Dermis blood vessel endothelial cell (primary cell): Measurements from ENCODE around the gene GGA1. TPM values are rescaled to one million over a fixed set of nuclear protein-coding genes. Genes with fewer than 3 reads are reported as not detected.
A peak's percentile ranks its signal among the peaks of the same experiment; 100 is the strongest.

Experiments used
- DNase-seq: peaks from one replicate; pipeline ENCODE4 v3.0.0; 2010
- total RNA-seq: library from RNA; depleted of rRNA; stranded (reverse); fragments of >200 nt; gene quantifications from 2 replicates; pipeline ENCODE4 v1.2.3, GENCODE V29; 2014

The GGA1 gene
- total RNA-seq = 48.3 and 55.3 TPM in 2 replicates

- peak; percentile 98 for DNase-seq
These were observed at the start of gene GGA1 for GRCh38 chr22:37608477-37609239. TSS of gene GGA1 (plus strand) at chr22:37608834. CDS start at chr22:37608861, 27 bp downstream.

- no peak for DNase-seq
These were observed 49.1 kb upstream of the GGA1 start for GRCh38 chr22:37559521-37559900.

- peak; percentile 58 for DNase-seq
These were observed 48.6 kb upstream of the GGA1 start, which contains the start of gene CDC42EP1 for GRCh38 chr22:37559901-37560607. TSS of gene CDC42EP1 (plus strand) at chr22:37560480. CDS start at chr22:37566350, 5,870 bp downstream.

GRCh38 chr22:37560608-37561211, 47.9 kb upstream of the GGA1 start:
- peak; percentile 74 for DNase-seq

GRCh38 chr22:37561212-37562048, 47.2 kb upstream of the GGA1 start:
- DNase-seq = peak; percentile 94

GRCh38 chr22:37562049-37562875, 46.4 kb upstream of the GGA1 start:
- no peak for DNase-seq

- peak; percentile 82 for DNase-seq
These were observed 45.2 kb upstream of the GGA1 start for GRCh38 chr22:37563153-37564081.

- DNase-seq = peak; percentile 56
These were observed 44.4 kb upstream of the GGA1 start for GRCh38 chr22:37564111-37564711.

- no peak for DNase-seq
These were observed 42.8 kb upstream of the GGA1 start for GRCh38 chr22:37565830-37566229.

- no peak for DNase-seq
These were observed 42.3 kb upstream of the GGA1 start for GRCh38 chr22:37566329-37566837.

- peak; percentile 78 for DNase-seq
These were observed 41.5 kb upstream of the GGA1 start for GRCh38 chr22:37566903-37567798.

GRCh38 chr22:37568012-37568411, 40.6 kb upstream of the GGA1 start:
- DNase-seq = no peak

GRCh38 chr22:37568448-37569008, 40.1 kb upstream of the GGA1 start:
- DNase-seq = no peak

GRCh38 chr22:37569009-37569920, 39.4 kb upstream of the GGA1 start:
- no peak for DNase-seq

GRCh38 chr22:37569921-37570660, 38.5 kb upstream of the GGA1 start:
- no peak for DNase-seq

GRCh38 chr22:37570661-37570976, 38.0 kb upstream of the GGA1 start:
- no peak for DNase-seq
